Measurements from ENCODE around the gene EAF1. TPM values are rescaled to one million over a fixed set of nuclear protein-coding genes. Genes with fewer than 3 reads are reported as not detected.

Gene EAF1
- total and polyA plus RNA-seq, 12 donors = 2.3 to 12.4 (median 8.3) TPM

- no peak for DNase-seq
- Histone ChIP-seq H3K27me3 (no peaks in the 10 kb centered on the region), H3K9me3 (no peaks in the 10 kb centered on the region), H3K36me3 (peaks cover 0 to 34% (median 0%) of the 10 kb centered on the region in 9 donors), H3K27ac (no peak overlapping the region), H3K4me1 (no peaks in the 10 kb centered on the region), H3K4me3 (no peak overlapping the region)
- ATAC-seq = no peak
- TF ChIP-seq CTCF (IDR thresholded peaks at IDR 0.05) = no peak
- intact Hi-C loops (cut with DNase I) = no loop called here
- 92 to 94% methylated on average over 12 of the region's 12 CpGs for WGBS, 2 donors
These were observed 23.2 kb downstream of the EAF1 start for GRCh38 chr3:15450438-15451215.

- intact Hi-C loops (cut with DNase I) = no loop called here
- no peaks in the 10 kb centered on the region for H3K4me1 ChIP-seq
- no peak for TF ChIP-seq CTCF (IDR thresholded peaks at IDR 0.05)
These were observed 24.1 kb downstream of the EAF1 start for GRCh38 chr3:15451216-15452113.

GRCh38 chr3:15452156-15452555 is 24.8 kb downstream of the EAF1 start:
- DNase-seq = no peak
- Histone ChIP-seq H3K4me1 (no peaks in the 10 kb centered on the region), H3K9me3 (no peaks in the 10 kb centered on the region), H3K27ac (no peak overlapping the region), H3K27me3 (no peaks in the 10 kb centered on the region), H3K36me3 (peaks cover 0 to 37% (median 0%) of the 10 kb centered on the region in 9 donors), H3K4me3 (no peak overlapping the region)
- no peak for ATAC-seq
- 84 to 93% methylated on average over 9 of the region's 9 CpGs for WGBS, 2 donors
- no peak for TF ChIP-seq CTCF (IDR thresholded peaks at IDR 0.05)
- intact Hi-C loops (cut with DNase I) = no loop called here

More at GRCh38 chr3:15451216-15452113, 24.1 kb downstream of the EAF1 start:
- H3K27ac ChIP-seq = no peak overlapping the region
- H3K27me3 ChIP-seq = no peaks in the 10 kb centered on the region
- no peak for DNase-seq
- WGBS, 2 donors = 90 to 93% methylated on average over 18 of the region's 18 CpGs
- H3K9me3 ChIP-seq = no peaks in the 10 kb centered on the region
- peaks cover 0 to 37% (median 0%) of the 10 kb centered on the region in 9 donors for H3K36me3 ChIP-seq
- H3K4me3 ChIP-seq = no peak overlapping the region
- ATAC-seq = no peak

- no peak for TF ChIP-seq CTCF (IDR thresholded peaks at IDR 0.05)
- Histone ChIP-seq H3K36me3 (peaks cover 0 to 37% (median 0%) of the 10 kb centered on the region in 9 donors), H3K27ac (no peak overlapping the region), H3K9me3 (no peaks in the 10 kb centered on the region), H3K4me3 (no peak overlapping the region), H3K27me3 (no peaks in the 10 kb centered on the region), H3K4me1 (no peaks in the 10 kb centered on the region)
- WGBS, 2 donors = 93 to 94% methylated on average over 5 of the region's 5 CpGs
- no peak for ATAC-seq
- no peak for DNase-seq
- intact Hi-C loops (cut with DNase I) = no loop called here
These were observed 25.6 kb downstream of the EAF1 start for GRCh38 chr3:15452961-15453360.
